SH-SY5Y (cell line): ENCODE measurements around the gene INSC.

Experiments
- GATA2 ChIP-seq: IDR thresholded peaks from 2 replicates; pipeline ENCODE4 v1.6.1; 2011; ENCODE audit warnings: mild to moderate bottlenecking, low read depth, low read length
- GATA3 ChIP-seq: IDR thresholded peaks from 2 replicates; pipeline ENCODE4 v1.6.1; 2011; ENCODE audit warnings: low read depth, mild to moderate bottlenecking, low read length, moderate library complexity

Gene INSC, protein sequence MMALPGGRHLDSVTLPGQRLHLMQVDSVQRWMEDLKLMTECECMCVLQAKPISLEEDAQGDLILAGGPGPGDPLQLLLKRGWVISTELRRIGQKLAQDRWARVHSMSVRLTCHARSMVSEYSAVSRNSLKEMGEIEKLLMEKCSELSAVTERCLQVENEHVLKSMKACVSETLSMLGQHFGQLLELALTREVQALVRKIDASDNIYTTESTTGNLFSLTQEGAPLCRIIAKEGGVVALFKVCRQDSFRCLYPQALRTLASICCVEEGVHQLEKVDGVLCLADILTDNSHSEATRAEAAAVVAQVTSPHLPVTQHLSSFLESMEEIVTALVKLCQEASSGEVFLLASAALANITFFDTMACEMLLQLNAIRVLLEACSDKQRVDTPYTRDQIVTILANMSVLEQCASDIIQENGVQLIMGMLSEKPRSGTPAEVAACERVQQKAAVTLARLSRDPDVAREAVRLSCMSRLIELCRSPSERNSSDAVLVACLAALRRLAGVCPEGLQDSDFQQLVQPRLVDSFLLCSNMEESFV

DNA sequence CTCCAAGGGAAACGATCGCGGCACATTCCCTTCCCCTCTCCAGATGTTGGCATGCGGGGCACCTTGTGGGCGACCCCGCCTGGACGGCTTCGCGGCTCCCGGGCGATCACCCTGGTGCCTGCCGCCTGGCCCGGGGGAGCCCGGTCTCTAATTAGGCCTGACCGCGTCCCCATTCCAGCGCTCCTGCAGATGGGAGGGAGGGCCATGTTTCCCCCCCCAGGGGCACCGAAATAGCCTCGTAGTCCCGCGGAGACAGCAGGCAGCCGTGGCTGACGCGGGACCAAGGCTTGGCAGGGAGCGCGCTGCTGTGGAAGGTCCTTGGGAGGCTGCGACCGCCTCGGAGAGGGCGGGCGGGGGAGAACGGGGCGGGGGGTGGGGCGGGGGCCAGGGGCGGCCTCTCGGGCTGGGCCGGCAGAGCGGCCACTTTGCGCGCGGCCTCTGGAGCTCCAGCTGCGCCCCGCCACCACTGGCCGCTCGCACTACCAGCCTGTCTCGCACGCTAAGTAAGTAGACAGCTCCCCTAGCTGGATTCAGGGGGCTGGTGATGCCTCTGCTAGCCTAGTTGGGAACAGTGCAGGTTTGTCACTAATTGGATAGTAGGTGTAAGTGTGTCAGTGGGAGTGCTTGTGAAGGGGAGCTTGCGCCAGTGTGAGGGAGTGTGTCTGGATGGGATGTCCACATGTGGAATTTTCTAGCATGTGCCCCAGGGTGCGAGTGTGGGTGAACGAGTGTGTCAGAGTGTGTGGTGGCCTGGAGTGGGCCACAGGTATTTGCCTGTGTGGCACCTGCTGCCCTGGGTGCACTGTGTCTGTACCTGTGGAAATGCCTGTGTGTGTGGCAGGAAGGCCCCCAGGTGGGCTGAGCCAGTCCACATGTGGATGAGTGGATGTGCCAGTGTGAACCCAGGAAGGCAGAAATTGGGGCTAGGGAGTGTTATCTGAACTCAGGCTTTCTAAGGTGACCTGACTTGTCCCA, at the start of gene INSC:
Gene INSC, plus strand, starts transcription at position 423 of the 975 bp plus-strand sequence. CDS start 34,252 bp downstream, outside the sequence.
- TF ChIP-seq GATA2 (no peak), GATA3 (no peak)

DNA sequence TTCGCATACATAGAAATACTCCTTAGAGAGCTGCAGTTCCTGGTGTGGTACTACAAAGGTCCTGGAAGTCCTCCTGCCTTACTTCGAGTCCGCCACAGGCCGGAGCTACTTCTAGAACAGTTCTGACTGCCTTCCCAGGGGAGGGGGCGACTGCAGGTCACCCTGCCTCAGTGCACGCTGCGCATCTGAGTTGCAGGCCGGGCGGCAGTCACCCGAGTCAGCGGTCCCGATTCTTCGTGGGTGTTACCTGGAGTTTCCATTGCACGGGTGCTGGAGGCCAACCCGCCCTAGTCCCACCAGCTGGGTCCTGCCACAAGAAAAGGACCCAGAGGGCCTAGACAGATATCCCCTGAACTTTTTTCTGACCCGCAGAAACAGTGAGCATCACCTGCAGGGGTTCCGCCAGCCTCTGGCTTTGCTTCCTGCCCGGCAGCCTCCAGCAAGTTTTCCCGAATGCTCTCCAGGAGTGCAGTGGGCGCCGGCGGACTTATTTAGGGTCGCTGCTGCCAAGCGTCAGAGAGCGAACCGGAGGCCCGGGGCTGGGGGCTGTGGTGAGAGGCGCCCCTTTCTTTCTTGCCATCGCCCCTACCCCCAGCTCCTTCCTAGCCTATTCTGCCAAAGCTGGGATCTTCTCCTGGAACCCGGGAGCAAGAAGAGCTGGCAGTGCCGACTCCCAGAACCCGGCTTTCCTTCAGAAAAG, 43.0 kb upstream of the INSC start:
- TF ChIP-seq GATA2 (no peak), GATA3 (no peak)

DNA sequence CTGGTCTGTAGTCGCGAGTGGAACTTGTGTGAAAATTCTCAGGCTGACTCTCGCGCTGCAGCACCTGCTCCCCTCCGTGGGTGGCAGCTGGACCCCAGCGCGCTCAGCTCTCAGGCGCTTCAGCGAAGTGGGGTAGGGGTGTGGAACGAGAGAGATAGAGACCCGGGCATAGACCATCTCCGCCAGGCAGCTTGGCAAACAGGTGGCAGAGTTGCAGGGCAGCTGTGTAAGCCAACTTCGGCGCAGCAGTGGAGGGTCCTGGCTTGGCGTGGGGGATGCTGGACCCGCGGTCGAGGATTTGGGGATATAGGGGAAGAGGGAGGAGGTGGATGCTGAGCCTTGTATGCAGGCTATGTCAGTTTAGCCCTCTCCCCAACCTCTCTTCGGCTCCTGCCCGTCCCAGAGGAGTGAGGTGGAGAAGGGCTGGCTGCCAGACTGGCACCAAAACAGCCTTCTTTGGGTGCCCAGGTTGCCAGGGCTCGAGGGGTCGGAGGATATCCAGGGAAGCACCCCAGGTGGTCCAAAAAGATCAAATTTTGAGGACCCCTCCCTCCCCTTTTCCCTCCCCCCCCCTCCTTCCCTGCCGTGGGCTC, 42.1 kb upstream of the INSC start:
- no peak for TF ChIP-seq GATA3
- TF ChIP-seq GATA2: no peak

DNA sequence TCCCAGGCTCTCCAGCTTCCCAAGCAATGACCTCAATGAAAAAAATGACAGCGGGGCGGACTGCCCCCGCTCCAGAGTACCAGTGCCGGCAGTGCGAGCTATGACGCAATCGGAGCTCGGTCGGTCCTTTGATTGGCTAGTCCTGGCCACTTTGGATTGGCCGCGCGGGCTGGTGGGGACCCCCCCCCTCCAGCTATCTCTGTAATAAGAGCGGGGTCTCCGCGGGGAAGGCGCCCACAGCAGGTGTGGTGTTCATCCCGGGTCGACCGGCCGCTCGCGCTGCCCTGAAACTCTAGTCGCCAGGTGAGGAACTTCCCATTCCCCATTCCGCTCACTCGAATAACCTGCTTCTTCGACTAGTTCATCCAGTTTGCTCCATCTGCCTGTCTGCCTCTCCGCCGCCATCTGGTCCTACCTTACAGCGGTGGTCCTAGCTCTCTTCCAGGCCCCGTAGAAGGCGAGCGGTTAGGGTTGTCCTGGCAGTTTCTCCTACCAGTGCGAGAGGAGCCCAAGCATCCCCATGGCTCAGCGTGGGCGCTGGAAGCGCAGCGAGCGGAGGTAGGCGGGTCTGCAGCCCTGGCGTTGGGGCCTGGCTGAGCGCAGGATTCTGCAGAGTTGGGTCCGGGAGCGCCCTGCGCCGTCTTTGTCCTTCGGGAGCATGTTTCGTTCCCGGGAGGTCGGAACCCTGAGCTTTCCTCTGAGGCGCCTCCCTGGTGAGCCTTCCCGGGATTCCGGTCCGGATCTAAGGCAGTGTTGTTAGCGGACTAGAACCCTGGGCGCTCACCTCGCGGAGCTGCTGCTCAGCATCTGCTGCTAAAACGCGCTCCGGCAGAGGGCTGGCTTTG, 41.1 kb upstream of the INSC start, which contains the start of gene CALCB:
Gene CALCB, plus strand, starts transcription at position 233 of the 845 bp plus-strand sequence. CDS start 1,126 bp downstream, outside the sequence.
- TF ChIP-seq GATA2 (no peak), GATA3 (no peak)

DNA sequence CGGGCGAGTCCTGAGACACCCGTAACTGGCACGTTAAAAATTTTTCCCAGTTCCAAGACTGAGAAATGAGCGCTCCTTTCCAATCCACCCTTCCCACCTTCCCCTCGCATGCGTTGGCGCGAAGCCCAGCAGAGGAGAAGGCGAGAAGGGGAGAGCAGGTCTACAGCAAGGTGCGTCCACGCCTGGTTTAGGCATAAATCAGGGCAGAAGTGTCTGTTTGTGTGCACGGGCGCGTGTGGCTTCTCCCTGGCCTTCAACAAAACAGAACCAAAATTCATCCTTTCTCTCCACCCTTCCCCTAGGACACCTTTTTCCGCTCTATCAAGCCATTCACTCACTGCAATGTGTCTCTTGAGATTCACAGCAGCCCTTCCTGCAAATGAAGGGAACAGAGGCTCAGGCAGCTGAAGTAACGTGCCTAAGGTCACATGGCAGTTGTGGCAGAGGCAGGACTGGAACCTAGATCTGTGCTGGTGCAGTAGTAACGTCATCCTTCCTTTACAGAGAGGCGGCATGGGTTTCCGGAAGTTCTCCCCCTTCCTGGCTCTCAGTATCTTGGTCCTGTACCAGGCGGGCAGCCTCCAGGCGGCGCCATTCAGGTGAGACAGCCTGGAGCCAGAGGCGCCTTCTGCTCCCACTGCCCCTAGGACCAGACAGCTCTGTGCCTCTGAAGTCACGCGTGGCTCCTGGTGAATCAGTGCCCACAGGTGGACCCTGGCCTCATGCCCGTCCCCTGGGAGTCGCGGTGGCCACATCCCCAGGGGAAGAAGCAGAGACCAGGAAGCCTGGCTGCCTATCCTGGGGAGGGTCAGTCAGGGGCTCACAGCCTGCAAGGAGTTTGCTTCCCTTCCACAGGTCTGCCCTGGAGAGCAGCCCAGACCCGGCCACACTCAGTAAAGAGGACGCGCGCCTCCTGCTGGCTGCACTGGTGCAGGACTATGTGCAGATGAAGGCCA, 40.2 kb upstream of the INSC start:
- TF ChIP-seq GATA3 (no peak), GATA2 (no peak)

DNA sequence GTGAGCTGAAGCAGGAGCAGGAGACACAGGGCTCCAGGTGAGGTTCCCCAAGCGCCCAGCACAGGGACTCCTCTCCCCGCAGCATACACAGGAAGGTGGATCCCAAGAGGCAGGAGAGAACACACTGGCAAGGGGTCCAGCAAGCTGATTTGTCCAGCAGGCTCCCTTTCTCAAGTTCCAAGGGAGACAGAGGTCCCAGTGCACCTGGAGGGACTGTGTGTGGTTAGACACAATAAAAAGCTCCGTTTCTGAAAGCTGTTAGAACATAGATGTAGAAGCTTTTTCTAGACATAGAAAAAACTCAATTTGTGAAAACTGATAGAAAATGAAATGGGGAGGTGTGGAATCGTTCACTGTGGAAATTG, 39.6 kb upstream of the INSC start:
- TF ChIP-seq GATA2 (no peak), GATA3 (no peak)

DNA sequence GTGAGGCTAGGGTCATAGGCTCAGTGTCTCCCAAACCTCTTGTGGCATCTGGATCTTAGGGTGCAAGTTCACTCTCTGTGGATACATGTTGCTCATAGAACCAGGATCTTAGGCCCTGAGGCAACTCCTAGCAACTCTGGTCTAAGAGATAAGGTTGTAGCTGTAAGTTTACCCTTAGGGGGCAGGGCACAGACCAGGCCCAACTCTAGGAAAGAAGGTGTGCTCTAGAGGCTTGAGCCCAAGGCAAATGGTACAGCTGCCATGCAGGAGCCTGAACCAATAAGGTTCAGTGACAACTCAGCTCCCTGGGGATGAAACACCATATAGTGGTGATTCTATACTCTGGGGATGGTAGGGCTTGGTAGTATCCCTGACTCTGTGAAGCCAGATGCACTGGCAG, 23.5 kb upstream of the INSC start:
- TF ChIP-seq GATA3 (no peak), GATA2 (no peak)

DNA sequence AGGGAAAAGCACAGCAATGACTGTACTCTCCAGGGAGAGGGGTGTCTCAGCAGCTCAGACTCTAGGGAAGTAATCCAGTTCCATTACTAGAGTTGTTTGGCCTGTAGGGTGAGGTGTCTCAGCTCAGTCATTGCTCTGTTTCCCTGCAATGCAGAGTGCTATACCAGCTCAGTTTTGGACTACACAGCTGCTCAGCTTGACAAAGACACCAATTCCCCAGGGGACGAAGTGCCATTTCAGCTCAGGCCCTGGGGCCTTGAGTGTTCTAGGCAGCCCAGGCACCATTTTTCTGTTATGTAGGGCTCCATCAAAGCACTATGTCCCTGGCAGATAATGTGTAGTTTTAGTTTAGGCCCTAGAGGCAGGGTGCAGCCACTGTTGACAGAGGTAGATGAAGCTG, 23.1 kb upstream of the INSC start:
- TF ChIP-seq GATA3 (no peak), GATA2 (no peak)

DNA sequence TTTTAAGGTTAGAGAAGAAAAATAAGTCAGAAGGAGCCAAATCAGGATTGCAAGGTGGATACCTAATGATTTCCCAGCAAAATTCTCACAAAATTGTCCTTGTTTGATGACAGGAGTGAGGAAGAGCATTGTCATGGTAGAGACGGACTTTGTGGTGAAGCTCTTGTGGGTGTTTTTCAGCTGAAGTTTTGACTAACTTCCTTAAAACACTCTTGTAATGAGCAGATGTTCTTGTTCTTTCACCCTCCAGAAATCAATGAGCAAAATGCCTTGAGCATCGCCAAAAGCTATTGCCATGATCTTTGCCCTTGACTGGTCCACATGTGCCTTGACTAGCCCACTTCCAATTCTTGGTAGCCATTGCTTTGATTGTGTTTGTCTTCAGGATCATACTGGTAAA, 21.3 kb upstream of the INSC start:
- TF ChIP-seq GATA3: no peak
- no peak for TF ChIP-seq GATA2

DNA sequence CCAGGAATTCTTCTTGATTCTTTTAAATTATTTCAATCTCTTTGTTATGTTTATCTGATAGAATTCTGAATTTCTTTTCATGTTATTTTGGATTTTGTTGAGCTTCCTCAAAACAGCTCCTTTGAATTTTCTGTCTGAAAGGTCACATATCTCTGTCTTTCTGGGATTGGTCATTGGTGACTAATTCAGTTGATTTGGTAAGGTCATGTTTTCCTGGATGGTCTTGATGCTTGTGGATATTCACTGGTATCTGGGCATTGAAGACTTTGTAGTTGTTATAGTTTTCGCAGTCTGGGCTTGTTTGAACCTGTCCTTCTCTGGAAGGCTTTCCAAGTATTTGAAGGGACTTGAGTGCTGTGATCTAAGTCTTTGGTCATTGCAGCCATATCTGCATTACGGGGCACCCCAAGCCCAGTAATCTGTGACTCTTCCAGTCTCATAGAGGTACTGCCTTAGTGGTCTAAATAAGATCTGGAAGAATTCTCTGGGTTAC, 18.9 kb upstream of the INSC start:
- TF ChIP-seq GATA3: no peak
- no peak for TF ChIP-seq GATA2

DNA sequence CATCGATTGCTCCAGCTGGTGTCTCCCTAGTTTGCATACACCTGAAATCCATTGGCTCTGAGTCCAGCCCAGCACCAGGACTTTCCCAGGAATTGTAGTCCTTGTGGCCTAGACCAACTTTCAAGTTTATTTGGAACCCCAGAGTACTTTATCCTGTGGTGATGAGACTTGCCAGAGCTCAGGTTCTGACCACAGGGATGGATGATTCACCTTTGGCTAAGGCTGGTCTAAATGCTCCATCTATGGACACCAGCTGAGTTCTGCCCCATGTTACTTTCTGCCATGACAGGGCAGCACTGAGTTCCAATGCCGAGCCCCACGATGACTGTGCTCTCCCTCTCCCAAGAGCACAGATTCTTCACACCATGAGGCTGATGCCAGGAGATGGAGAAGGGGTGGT, 17.3 kb upstream of the INSC start:
- TF ChIP-seq GATA2 (no peak), GATA3 (no peak)

DNA sequence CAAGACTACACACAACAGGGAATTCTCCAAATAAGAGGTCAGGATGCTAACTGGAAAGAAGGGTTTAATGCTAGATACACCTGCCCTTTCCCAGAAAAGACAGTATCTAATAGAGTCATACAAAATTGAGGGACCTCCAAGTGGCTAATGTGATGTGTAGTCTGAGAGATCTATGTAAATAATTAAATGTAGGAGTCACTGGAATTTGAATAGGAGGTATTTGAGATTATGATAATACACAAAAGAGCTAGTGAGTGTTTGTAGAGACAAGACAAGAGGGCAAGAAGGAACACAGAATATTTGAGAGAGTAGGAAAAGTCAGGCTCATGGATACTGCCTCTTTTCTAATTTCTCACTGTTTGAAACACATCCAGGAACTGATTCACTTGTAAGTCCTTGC, 15.5 kb upstream of the INSC start:
- TF ChIP-seq GATA3 (no peak), GATA2 (no peak)

DNA sequence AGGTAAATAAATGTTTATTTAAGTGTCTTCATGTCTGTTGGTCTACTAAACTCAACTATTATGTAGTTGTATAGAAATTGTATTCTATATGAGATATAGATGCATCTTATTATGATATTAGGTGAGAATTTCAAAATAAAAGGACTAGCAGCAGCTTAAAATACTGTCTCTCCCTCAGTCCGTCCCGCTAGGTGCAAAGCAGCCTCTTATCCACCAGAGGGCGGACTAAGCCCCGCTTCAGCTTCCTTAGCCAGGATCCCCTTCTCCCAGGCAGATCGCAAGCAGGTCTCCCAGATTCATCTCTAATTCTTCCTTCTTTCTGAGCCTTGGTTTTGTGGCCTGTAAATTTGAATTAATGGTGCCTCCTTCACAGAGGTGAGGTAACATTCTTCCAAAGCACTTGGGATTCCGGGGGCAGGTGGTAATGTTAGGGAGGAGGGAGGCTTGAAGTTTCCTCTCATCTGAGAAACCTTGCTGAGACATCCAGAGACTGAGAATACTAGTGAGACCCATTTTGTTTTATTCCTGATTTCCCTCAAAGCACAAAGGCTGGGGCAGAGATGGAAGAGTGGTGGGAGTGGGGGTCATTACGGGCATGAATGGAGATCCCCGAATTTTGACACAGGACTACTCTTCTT, 13.5 kb upstream of the INSC start:
- TF ChIP-seq GATA3: no peak
- TF ChIP-seq GATA2: no peak
